NCI-H345 treated with DMSO at 0.1 percent for 48 hours (cell line): ENCODE measurements around the gene SPTBN5.

Experiments used
- DNase-seq: peaks from one replicate; lab custom pipeline; 2025; ENCODE audit not compliant: unreplicated experiment; lab: John Stamatoyannopoulos, UW

The SPTBN5 gene

DNA sequence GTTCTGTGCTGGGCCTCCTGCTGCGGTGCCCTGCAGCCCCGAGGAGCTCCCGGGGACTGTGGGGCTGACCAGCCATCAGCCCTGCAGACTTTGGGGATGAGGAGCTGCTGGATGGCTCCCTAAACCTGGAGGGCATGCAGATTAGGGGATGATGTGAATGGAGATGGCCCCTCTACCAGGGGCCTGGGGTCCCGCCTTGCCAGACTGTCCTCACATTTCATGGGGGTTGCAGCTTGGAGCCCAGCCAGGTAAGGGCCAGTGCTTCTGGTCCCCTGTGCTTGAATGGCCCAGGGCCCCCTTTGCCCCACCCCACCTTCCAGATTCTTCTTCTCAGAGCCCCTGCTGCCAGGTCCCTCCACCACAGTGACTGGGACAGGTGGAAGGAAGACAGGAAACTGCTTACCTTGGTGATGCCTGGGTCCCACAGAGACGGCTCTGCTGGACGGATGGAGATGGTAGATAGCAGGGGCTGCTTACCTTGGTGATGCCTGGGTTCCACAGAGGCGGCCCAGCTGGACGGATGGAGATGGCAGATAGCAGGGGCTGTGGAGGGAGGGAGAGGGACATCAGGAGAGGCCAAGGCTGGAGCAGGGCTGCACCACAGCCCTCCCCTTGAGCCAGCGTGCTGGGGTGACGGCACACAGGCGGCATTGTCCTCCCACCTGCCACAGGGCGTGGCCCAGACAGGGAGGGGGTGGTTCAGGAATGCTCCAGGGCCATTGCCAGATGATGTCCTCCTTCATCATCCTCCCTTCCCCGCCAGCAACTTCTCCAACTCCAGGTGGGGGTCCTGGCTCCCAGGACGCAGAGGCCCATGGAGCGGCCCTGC is at the start of gene SPTBN5:
Gene SPTBN5, minus strand, starts transcription at position 632 of the 829 bp plus-strand sequence. Its CDS starts 556 bp downstream, at position 76.
- no peak for DNase-seq

DNA sequence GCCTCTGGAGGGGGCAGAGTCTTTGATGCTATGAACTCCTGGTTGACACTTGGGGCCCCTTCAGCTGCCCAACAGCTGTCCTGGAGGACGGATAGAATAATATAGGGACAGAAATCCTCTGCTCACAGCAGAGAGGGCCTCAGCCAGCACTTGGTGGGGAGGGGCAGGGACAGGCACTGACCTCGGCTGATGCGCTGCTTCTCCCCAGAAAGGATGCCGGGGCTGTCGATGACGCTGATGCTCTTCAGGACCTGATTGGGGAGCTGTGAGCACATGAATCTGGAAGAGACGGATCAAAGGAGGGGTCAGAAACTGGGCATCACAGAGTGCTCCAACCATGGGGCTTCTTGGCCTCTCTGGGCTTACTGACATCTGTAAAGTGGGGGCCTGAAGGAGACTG is 49.0 kb upstream of the SPTBN5 start:
- no peak for DNase-seq

DNA sequence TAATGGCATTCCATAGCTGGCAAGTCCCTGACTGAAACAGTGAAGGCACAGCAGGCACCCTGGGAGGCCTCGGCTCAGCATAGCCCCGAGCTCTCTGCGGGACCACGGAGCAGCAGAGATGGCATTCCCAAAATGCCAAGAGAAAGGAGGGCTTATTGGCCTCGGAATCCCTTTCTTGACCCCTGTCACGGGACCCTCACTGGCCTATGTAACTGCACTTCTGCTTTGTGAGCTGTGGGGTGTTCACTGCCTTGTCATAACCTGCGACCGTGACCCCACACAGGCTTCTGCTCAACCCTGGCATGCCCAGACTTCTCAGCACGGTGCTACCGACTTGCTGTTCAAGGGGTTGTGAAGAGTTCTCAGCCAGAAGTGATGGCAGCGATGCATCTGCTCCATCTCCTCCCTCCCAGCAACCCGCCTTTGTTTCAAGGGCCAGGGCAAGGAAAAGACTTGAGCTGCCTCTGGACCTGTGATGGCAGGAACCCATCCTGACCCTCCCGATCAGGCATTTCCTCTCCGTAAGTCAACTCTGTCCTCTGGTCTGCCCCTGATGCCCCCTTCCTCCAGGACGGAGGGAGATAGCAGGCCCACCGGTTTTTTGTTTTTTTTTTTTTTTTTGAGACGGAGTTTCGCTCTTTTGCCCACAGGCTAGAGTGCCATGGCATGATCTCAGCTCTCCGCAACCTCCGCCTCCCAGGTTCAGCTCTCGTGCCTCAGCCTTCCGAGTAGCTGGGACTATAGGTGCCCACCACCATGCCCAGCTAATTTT is 48.0 kb upstream of the SPTBN5 start:
- DNase-seq, result no peak

DNA sequence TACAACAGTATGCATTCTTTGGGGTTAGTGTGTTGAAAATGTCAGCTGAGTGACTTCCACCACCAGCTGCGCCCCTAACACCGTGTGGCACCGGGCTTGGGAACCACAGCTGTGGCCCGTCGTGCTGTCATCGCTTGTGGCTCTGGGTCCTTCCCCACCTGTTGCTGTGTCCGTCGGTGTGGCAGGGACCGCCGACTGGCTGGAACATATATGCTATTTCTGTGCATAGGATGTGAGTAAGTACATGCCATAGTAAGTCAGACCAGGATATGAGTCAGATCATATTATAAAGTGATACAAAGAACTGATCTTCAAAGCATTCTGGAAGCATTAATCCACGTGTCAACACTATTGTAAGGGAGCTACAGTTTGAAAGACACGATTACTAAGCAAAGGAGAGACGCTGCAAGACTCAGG is 46.6 kb upstream of the SPTBN5 start:
- no peak for DNase-seq

DNA sequence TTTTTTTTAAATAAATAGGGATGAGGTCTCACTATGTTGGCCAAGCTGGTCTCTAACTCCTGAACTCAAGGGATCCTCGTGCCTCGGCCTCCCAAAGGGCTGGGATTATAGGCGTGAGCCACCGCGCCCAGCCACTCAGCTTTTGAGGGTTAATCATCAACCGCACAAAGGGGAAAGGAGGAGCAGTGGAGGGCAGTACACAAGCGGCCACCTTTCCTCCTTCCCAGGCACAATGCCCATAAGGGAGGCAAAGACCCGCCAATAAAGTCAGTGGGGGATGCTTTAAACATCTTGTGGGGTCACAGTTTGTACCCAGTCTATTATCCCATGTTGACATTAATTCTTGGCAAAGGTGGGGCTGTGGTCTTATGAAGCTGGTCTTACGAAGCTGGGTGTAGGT is 46.1 kb upstream of the SPTBN5 start:
- DNase-seq, result no peak

DNA sequence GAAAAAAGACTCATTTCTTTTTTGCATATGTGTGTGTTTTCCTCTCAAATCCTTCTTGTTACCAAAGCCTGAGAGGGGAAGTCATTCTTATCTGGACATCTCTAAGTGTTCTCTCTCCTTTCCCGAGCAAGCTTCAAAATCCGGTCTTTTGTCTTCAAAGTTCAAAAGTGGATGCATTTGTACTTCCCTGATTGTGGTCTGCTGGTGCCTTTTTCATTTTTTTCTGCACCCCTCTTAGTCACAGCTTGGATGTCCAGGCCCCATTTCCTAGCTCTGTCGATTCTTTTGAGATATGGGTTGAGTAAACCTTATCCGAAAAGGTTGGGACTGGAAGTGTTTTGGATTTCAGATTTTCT is 43.7 kb upstream of the SPTBN5 start:
- DNase-seq, result no peak

DNA sequence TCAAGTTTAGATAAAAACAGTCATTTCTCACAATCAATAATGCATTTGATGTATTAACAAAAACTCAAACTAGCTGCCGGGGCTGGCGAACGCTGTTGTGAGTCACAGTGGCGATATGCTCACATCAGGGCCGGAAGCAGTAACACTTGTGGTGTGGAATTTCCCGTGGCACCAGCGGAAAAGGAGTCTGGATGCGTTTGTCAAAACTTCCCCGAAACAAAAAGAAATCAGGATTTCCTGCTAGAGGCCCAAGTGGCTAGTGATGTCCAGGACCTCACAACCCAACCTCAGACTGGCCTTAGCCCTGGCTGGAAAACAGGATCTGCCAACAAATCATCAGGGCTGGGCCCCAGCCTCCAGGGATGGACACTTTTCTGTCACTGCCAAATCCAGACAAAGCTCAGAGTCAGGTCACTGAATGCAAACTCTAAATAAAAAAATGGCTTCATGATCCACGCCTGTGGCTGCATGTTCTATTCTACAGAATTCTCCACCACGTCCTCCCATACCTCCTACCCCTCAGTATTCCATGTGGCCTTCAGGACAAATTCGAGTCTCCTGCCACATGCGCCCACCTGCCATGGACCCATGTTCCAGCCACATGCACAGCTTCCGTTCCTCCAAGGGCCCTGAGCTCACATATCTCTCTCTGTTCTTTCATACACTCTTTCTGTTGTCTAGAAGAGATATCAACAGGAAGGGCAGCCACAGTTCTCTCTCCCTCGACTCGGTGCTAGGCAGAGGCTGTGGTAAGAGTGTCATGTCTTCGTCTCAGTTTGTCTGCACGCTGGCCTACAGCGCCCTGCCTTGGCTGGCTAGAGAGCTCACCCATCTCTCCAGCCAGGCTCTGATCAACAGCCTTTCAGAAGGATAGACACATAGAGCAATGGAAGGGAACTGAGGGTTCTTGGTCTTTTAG is 43.1 kb upstream of the SPTBN5 start:
- DNase-seq, result no peak

DNA sequence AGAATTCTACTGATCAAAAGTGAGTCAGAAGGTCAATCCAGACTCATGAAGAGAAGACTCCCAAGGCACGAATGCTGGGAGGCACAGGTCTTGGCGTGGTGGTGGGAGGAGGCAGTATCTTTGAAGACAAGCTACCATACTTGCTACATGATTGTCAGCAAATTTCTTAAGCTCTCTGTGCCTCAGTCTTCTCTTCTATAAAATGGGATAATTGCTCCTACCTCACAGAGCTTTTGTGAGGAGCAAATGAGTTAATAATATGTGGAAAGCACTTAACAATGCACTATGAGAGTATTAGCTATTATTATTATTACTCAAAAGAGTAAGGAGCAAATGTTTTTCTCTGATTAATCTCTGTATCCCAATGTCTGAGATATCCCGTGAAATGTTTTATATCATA is 42.3 kb upstream of the SPTBN5 start:
- DNase-seq, result no peak

DNA sequence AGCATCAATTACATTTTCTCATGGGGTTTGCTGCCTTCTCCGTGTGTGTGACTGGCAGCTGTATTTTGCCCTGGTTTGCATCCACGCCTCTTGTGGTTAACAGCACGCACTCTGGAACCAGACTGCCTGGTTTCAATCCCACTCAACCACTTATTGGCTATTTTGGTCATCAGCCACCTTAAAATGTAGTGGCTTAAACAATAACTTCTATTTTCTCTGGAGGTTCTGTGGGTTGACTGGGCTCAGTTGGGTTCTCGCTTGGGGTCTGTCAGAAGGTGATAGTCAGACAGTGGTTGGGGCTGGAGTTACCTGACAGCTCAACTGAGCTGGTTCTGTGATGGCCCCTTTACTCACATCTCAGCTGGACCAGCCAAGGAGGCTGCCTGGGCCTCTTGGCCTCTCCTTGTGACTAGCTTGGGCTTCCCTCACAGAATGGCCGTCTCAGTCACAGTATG is 41.7 kb upstream of the SPTBN5 start:
- no peak for DNase-seq

DNA sequence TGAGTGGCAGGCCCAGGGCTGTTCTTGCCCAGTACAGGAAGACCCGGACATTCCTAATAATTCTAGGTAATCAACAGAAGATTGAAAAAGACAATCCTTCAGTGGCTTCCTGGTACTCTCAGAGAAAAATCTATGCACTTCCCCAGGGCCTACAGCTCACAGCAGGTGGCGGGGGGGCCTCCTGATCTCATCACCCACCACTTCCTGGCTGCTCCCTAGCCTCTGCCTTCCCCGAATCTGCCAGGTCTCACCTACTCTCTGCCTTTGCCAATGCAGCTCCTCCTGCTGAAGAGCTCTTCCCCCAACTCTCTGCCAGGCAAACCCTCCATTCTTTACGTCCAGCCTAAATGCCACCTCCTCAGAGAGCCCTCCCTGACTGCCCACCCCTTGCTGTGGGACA is 41.0 kb upstream of the SPTBN5 start:
- no peak for DNase-seq

DNA sequence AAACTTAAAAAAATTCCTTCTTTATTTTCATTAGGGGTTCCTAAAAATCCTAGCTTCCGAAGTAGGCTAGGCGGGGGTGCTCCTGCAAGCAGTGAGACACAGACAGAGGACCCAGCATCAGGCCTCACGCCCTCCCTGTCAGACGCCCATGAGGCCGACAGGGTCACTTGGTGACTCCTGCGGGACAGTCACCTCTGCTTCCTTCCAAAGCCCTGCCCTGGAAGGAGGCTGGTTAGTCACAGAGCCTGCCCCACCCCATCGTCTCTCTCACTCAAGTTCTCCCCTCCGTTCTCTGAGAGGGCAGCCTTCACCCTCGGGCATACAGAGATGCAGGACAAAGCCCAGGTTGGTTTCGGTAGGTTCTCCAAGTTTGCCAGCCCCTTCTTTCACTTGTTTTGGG is 39.9 kb upstream of the SPTBN5 start:
- DNase-seq, result no peak

DNA sequence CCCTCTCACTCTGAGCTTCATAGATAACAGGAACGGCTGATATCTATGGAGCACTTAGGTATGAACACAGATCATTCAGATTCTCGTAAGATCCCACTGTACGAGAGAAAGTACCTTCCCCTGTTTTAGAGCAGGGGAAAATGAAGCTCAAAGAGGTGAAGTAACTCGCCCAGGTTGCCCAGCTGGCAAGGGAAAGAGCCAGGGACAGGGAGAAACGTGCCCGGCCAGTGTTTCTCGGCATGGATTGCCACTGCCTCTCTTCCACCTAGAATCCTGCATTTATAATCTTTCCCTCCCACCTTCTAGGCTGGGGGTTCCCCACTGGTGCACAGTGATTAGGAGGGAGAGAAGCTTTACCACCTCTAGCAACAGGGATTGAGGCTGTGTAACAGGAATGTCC is 39.5 kb upstream of the SPTBN5 start:
- DNase-seq, result no peak

DNA sequence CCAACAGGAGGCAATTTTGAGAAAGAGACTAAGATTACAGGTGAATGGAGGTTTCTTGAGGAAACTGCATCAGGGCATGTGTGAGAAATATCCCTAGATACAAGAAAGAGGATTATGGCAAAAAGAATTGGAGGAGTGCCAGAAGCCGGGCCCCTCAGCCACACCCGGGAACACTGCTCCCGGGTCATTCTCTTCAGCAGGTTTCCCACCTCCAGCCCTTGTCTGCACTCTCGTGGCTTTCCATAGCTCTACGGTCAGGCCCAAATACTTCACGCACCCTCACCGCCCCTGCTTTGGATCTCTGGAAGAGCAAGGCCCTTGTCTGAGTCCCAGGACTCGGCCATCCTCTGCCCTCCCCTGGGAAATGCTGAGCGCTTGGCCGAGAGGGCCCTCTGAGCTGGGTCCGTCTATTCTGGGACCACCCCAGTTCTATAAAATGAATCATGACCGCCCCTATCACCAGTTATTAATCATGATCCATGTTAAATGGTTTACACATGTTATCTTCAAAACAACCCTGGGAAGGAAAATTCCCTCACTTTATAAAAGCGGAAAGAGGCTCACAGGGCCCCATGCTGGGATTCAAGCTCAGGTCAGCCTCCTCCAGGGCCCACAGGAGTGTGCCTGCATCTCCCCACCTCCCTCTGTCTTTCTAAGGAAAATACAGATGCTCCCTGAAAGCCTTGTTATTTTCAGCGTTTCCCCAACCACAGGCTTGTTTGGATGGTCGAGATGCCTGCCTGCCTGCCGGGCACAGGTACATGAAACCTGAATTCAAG is 38.8 kb upstream of the SPTBN5 start:
- DNase-seq, result no peak

DNA sequence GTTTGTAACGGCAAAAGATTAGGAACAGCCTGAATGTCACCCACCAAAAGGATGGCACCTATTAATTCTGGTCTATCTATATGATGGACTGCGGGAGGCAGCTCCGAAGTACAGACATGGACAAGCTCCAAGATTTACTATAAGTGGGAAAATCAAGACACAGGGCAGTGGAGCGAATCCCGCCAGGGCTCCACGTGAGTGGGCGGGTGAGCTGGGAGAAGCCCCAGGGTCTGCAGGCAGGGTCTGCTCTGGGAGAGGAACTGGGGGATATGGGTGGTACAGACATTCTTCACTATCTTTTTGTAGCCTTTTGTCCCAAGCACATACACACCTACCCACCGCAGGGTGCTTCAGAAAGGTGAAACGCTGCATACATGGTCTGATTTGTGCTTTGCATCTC is 38.2 kb upstream of the SPTBN5 start:
- DNase-seq, result no peak

DNA sequence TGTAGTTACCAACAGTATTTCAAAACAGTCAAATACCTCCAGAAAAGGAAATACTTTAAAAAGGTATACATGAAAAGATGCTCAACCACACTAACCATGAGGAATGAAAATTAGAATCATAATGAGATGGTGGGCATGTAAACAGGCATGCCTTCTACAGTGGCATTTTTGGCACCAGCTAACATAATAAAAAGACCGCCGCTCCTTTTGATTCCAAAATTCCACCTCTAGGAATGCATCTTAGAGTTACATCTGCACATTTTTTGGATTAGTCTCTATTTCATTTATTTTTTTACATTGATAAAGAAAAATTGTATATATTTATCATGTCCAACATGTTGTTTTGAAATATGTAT is 37.0 kb upstream of the SPTBN5 start:
- DNase-seq, result no peak

DNA sequence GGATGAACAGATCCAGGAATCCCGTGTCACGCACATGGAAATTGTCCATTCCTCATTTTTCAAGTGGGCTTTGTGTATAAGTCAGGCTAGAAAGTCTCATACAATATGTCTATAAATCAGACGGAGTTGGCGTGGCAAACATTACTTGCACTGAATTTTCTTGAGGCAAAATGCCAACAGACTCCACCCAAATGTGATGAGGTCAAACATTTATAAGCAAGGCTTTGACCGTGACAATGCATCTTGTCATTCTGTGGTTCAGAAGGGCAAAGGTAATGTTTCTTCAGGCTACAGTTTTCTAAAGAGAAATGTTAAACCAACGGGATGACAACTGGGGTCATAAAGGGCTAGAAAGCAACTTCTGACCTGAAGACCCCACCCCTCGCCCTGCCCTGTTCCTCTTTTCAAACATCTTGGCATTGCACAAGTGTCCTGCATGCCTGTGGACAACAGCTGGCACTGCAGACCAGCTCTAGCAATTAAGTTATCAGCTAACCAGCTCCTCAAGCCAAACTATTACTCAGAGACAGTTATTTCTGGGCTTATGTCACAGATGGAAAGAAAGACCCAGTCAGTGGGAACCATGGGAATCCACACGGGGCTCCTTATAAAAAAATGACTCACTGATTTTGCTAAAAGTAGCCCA is 36.5 kb upstream of the SPTBN5 start:
- no peak for DNase-seq

DNA sequence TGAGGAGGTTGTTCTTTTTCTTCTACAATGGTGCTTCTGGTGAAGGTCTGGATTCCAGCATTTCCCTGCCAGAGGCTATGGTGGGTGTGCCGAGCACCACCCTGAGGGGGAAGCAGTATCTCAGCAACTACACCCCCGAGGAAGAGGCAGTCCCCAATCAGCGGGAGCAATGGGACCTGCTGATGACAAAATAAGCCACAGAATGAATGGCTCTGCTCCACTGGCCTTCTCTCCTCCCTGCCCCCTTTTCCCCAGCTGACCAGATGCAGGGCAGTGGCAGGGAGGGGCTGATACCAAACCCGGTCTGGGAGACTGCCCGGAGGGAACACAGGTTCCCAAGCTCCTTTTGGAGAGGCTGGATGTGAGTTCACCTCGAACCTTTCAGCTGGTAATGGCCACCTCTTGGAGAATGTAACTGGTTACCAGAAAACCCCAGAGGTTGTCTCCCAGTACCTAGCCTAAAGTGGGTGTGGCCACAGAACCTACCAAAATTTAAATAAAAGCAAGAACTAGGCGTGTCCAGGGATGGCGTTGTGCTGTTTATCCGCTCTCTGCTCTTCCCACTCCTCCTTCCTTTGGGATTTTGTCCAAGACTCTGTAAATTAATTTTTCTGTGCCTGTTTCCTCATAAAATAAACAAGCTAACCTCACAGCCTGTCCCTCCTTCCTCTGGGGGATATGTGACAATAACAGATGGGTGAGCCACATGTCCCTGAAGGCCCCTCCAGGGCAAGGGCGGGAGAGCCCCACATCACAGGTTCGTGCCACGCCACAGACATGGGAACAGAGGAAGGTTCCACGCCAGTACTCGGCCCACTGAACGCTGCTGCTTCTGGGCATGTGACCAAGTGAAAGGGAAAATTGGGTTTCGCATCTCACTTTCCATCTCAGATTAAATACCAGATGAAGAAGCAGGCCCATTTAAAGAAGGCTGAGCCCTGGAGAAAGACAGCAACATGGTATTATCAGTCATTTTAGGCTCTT is 35.1 kb upstream of the SPTBN5 start:
- DNase-seq, result no peak

DNA sequence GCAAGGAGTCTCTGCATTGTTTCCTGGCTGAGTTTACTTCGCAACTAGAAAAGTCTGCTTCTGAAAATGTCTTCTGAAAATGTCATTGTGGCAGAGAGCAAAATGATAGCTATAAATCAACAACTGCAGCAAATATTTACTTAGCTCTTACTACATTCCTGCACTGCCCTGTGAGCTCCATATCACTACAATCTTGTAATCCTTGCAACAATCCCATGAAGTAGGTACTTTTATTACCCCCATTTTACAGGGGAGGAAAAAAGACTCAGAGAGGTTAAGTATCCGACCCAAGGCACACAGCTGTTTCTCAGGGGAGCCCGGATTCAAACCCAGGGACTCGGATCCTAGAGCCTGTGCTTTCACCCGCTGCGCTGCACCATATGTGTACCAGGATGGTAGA is 34.2 kb upstream of the SPTBN5 start:
- DNase-seq, result no peak

DNA sequence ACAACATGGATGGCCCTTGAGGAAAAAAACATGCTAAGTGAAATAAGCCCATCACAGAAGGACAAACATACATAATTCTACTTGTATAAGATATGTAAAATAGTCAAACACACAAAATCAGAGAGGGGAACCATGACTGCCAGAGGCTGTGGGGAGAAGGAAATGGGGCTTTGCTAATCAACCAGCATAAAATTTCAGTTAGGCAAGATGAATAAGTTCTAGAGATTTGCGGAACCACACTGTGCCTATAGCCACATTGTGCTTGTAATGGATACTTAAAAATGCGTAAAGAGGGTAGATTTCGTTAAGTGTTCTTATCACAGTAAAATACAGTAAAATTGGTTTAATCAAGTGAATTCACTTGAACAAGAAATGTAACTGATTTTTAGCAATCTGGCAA is 33.7 kb upstream of the SPTBN5 start:
- no peak for DNase-seq
